K562 (cell line): ENCODE measurements around the gene ZSCAN21. TPM values are rescaled to one million over a fixed set of nuclear protein-coding genes. Genes with fewer than 3 reads are reported as not detected.

Experiments used
- CBX3 ChIP-seq, 2 experiments: IDR thresholded peaks; 1 replicate in 1 of 2; 2 replicates in 1 of 2; pipeline ENCODE4 v1.6.1; 2012; ENCODE audit warnings: inconsistent platforms in 2 of 2, low read length in 2 of 2, borderline replicate concordance in 1 of 2, control low read depth in 1 of 2
- E4F1 ChIP-seq: fragments of 250-450 bp; sonication (Bioruptor Pico); IDR thresholded peaks from 2 replicates; pipeline ENCODE4 v1.5.0; 2021; ENCODE audit warnings: mild to moderate bottlenecking, borderline replicate concordance
- HEY1 ChIP-seq: fragments of 250-450 bp; sonication (Bioruptor Pico); IDR thresholded peaks from 2 replicates; pipeline ENCODE4 v1.5.0; 2020; ENCODE audit warnings: mild to moderate bottlenecking, moderate library complexity, borderline replicate concordance
- KLF6 ChIP-seq: fragments of 250-450 bp; sonication (Bioruptor Pico); IDR thresholded peaks from 2 replicates; pipeline ENCODE4 v1.4.0; 2020; ENCODE audit warnings: mild to moderate bottlenecking, moderate library complexity, borderline replicate concordance
- MTA2 ChIP-seq: fragments of 450-650 bp; IDR thresholded peaks from 2 replicates; pipeline ENCODE4 v1.6.1; 2016; ENCODE audit warnings: low read depth
- POLR2B ChIP-seq: fragments of 450-650 bp; IDR thresholded peaks from 2 replicates; pipeline ENCODE4 v1.6.1; 2018; ENCODE audit warnings: low read depth; ENCODE audit not compliant: partially characterized antibody
- POLR3G ChIP-seq: IDR thresholded peaks from 2 replicates; pipeline ENCODE4 v1.6.1; 2011; ENCODE audit not compliant: insufficient read length, insufficient replicate concordance; ENCODE audit errors: extremely low read depth
- PRDM10 ChIP-seq: fragments of 450-650 bp; IDR thresholded peaks from 2 replicates; pipeline ENCODE4 v1.6.1; 2018; ENCODE audit not compliant: partially characterized antibody
- PURB ChIP-seq: sonication (generic); formaldehyde crosslinking; IDR thresholded peaks from 2 replicates; pipeline ENCODE4 v1.9.0; 2021; ENCODE audit warnings: low read depth, mild to moderate bottlenecking, missing genetic modification reagents
- SMAD4 ChIP-seq: fragments of 250-450 bp; sonication (Bioruptor Pico); conservative IDR thresholded peaks from 2 replicates; pipeline ENCODE4 v1.8.0; 2021; ENCODE audit warnings: inconsistent platforms, mild to moderate bottlenecking, moderate library complexity
- SUPT5H ChIP-seq: fragments of 450-650 bp; IDR thresholded peaks from 2 replicates; pipeline ENCODE4 v1.6.1; 2016
- TCF3 ChIP-seq: sonication (generic); formaldehyde crosslinking; IDR thresholded peaks from 2 replicates; pipeline ENCODE4 v1.4.0; 2020; ENCODE audit warnings: mild to moderate bottlenecking, missing genetic modification reagents
- XRCC5 ChIP-seq: fragments of 200-400 bp; formaldehyde crosslinking; IDR thresholded peaks from 2 replicates; pipeline ENCODE4 v1.6.1; 2017; ENCODE audit warnings: low read depth, mild to moderate bottlenecking, low read length
- ZNF263 ChIP-seq: sonication (generic); formaldehyde crosslinking; IDR thresholded peaks from 2 replicates; pipeline ENCODE4 v1.8.0; 2022; ENCODE audit warnings: mild to moderate bottlenecking, missing genetic modification reagents, borderline replicate concordance
- ZNF76 ChIP-seq: fragments of 250-450 bp; sonication (Bioruptor Pico); IDR thresholded peaks from 2 replicates; pipeline ENCODE4 v1.4.0; 2020; ENCODE audit warnings: mild to moderate bottlenecking, moderate library complexity, borderline replicate concordance
- ZNF764 ChIP-seq: fragments of 250-450 bp; sonication (Bioruptor Pico); IDR thresholded peaks from 2 replicates; pipeline ENCODE4 v1.4.0; 2020; ENCODE audit warnings: low read depth, mild to moderate bottlenecking, moderate library complexity
- polyA plus RNA-seq, 8 experiments: library from polyadenylated mRNA; depleted of rRNA in 4 of 8; stranded (reverse) in 5 of 8; unstranded in 3 of 8; fragments of >200 nt; fragmentation: Nextera tagmentation in 2 of 8; fragmentation: Illumina TruSeq in 1 of 8; extraction: Ambion mirVana in 2 of 8; extraction: Trizol in 1 of 8; gene quantifications; 2 replicates each; pipeline versions ENCODE4 v1.2.1 to v1.2.3, GENCODE V29; 2011 to 2014; ENCODE audit warnings: inconsistent platforms in 1 of 8, missing spikeins in 1 of 8
- total RNA-seq, 7 experiments: library from RNA; depleted of rRNA in 6 of 7; stranded (reverse); fragments of >200 nt in 6 of 7; fragmentation: Illumina TruSeq in 2 of 7; extraction: Trizol in 2 of 7; gene quantifications; 2 replicates each; pipeline versions ENCODE4 v1.2.1 to v1.2.3, GENCODE V29; 2011 to 2021; ENCODE audit warnings: low replicate concordance in 1 of 7

Gene ZSCAN21
- total and polyA plus RNA-seq, 9 of the 15 experiments (the other 6 are each of a cell fraction or from before 2014, with no cell fraction given): 5.9 to 15.5 (median 13.2) TPM

- no peak for TF ChIP-seq POLR3G
- TF ChIP-seq POLR2B: peak; percentile 70
- TF ChIP-seq CBX3 (IDR thresholded peaks at IDR 0.05; ENCODE audit: borderline replicate concordance in 1 of 2, low read length in 2 of 2): peak in 1 of 2 experiments; percentile 53; a peak in 1 of 3 replicates
- TF ChIP-seq PRDM10: peak; percentile 24
- 0 out of 2 replicates have a peak, but pooled peaks have one; percentile 61 for TF ChIP-seq XRCC5
- no peak for TF ChIP-seq SMAD4 (CRISPR knock-in tag)
- TF ChIP-seq ZNF76 (CRISPR knock-in tag): no peak
- no peak for TF ChIP-seq ZNF263 (CRISPR knock-in tag)
- TF ChIP-seq HEY1: no peak
- TF ChIP-seq TCF3 (CRISPR knock-in tag): no peak
- TF ChIP-seq KLF6 (CRISPR knock-in tag): no peak
- no peak for TF ChIP-seq E4F1 (CRISPR knock-in tag)
- no peak for TF ChIP-seq PURB (CRISPR knock-in tag)
- 0 out of 2 replicates have a peak, but pooled peaks have one; percentile 37 for TF ChIP-seq ZNF764 (CRISPR knock-in tag)
- peak; percentile 79 for TF ChIP-seq SUPT5H
- no peak for TF ChIP-seq MTA2
- TF ChIP-seq, all 486 proteins: peak for 44
Observed at GRCh38 chr7:100091411-100092181, 42.0 kb downstream of the ZSCAN21 start (continued).
